Measurements from ENCODE around the gene CLDN14. TPM values are rescaled to one million over a fixed set of nuclear protein-coding genes. Genes with fewer than 3 reads are reported as not detected.

Gene CLDN14
- total and polyA plus RNA-seq, 2 donors (not counting 1 experiment from before 2014, with no cell fraction given), result 0.39 TPM; not detected in 1

- no peak overlapping the region for H3K27ac Mint-ChIP-seq
- WGBS (ENCODE audit: insufficient coverage), result 64% methylated on average over 4 of the region's 6 CpGs
These were observed 5.3 kb downstream of the CLDN14 start for GRCh38 chr21:36474591-36474990.

GRCh38 chr21:36473203-36473602 is 6.7 kb downstream of the CLDN14 start:
- ATAC-seq (ENCODE audit: low read depth), result no peak
- H3K27ac ChIP-seq (ENCODE audit: low read length in 2 of 2), result no peak overlapping the region
- Mint-ChIP-seq H3K27ac (no peak overlapping the region), H3K27me3 (peaks cover 9% of the 10 kb centered on the region), H3K4me1 (no peaks in the 10 kb centered on the region), H3K4me3 (no peak overlapping the region), H3K9me3 (ENCODE audit: insufficient read depth) (no peaks in the 10 kb centered on the region)
- POLR2A ChIA-PET, result no interaction called here
- no peaks in the 10 kb centered on the region for H3K79me2 ChIP-seq (ENCODE audit: control insufficient read depth, insufficient read depth, low read length)
- CTCF ChIA-PET, result interaction anchor here (1.2 kb wide), 1 partner anchor 32 kb away, joined by 3 read pairs; no protein-coding TSS in a partner anchor
- peaks cover 0 to 11% (median 0%) of the 10 kb centered on the region in 3 donors for H3K9me3 ChIP-seq (ENCODE audit: control extremely low read depth in 1 of 3, control insufficient read depth in 2 of 3, insufficient read depth in 1 of 3, low read length in 2 of 3)
- H3K4me3 ChIP-seq (ENCODE audit: control extremely low read depth in 1 of 5, extremely low read depth in 1 of 5, insufficient read depth in 1 of 5, low read depth in 2 of 5, low read length in 4 of 5), result no peak overlapping the region
- no peaks in the 10 kb centered on the region for H3K27me3 ChIP-seq (replicated peaks in 1 of 4; ENCODE audit: control extremely low read depth in 1 of 4, control insufficient read depth in 3 of 4, insufficient read depth in 4 of 4, low read length in 3 of 4)
- no peak overlapping the region for H3K9ac ChIP-seq (ENCODE audit: low read length)
- no peak for DNase-seq
- no peak overlapping the region for H2AFZ ChIP-seq (ENCODE audit: insufficient read depth, low read depth, low read length, poor library complexity, severe bottlenecking)
- H4K20me1 ChIP-seq (ENCODE audit: control insufficient read depth, insufficient read depth, low read length, poor library complexity, severe bottlenecking), result no peaks in the 10 kb centered on the region
- no peaks in the 10 kb centered on the region for H3K36me3 ChIP-seq (replicated peaks in 1 of 2; ENCODE audit: control extremely low read depth in 1 of 2, control insufficient read depth in 1 of 2, extremely low read depth in 1 of 2, insufficient read depth in 2 of 2, low read length in 1 of 2)
- TF ChIP-seq EZH2 (IDR thresholded peaks at IDR 0.05; ENCODE audit: borderline replicate concordance, insufficient read depth, low read depth, low read length, poor library complexity, severe bottlenecking) (no peak), CTCF (IDR thresholded peaks at IDR 0.05) (no peak)
- no peaks in the 10 kb centered on the region for H3K4me1 ChIP-seq (ENCODE audit: control insufficient read depth in 2 of 2, insufficient read depth in 2 of 2, low read length in 2 of 2)
- H3K4me2 ChIP-seq (replicated peaks; ENCODE audit: low read depth, low read length, poor library complexity, severe bottlenecking), result no peak overlapping the region
- intact Hi-C loops (cut with micrococcal nuclease), result no loop called here
- WGBS (ENCODE audit: insufficient coverage), result no CpG with 5 or more reads among the region's 1 CpG

More at GRCh38 chr21:36474591-36474990, 5.3 kb downstream of the CLDN14 start:
- Histone ChIP-seq H3K27ac (ENCODE audit: low read length in 2 of 2) (no peak overlapping the region), H3K9me3 (ENCODE audit: control extremely low read depth in 1 of 3, control insufficient read depth in 2 of 3, insufficient read depth in 1 of 3, low read length in 2 of 3) (peaks cover 0 to 11% (median 0%) of the 10 kb centered on the region in 3 donors), H3K4me3 (ENCODE audit: control extremely low read depth in 1 of 5, extremely low read depth in 1 of 5, insufficient read depth in 1 of 5, low read depth in 2 of 5, low read length in 4 of 5) (no peak overlapping the region), H2AFZ (ENCODE audit: insufficient read depth, low read depth, low read length, poor library complexity, severe bottlenecking) (no peak overlapping the region), H3K4me2 (replicated peaks; ENCODE audit: low read depth, low read length, poor library complexity, severe bottlenecking) (no peak overlapping the region), H3K4me1 (ENCODE audit: control insufficient read depth in 2 of 2, insufficient read depth in 2 of 2, low read length in 2 of 2) (no peaks in the 10 kb centered on the region), H3K9ac (ENCODE audit: low read length) (no peak overlapping the region), H3K79me2 (ENCODE audit: control insufficient read depth, insufficient read depth, low read length) (no peaks in the 10 kb centered on the region), H3K36me3 (replicated peaks in 1 of 2; ENCODE audit: control extremely low read depth in 1 of 2, control insufficient read depth in 1 of 2, extremely low read depth in 1 of 2, insufficient read depth in 2 of 2, low read length in 1 of 2) (no peaks in the 10 kb centered on the region), H3K27me3 (replicated peaks in 1 of 4; ENCODE audit: control extremely low read depth in 1 of 4, control insufficient read depth in 3 of 4, insufficient read depth in 4 of 4, low read length in 3 of 4) (no peaks in the 10 kb centered on the region), H4K20me1 (ENCODE audit: control insufficient read depth, insufficient read depth, low read length, poor library complexity, severe bottlenecking) (no peaks in the 10 kb centered on the region)
- ATAC-seq (ENCODE audit: low read depth), result no peak
- ChIA-PET POLR2A (no interaction called here), CTCF (interaction anchor here (1.2 kb wide), 1 partner anchor 31 kb away, joined by 3 read pairs; no protein-coding TSS in a partner anchor)
- no peaks in the 10 kb centered on the region for H3K4me1 Mint-ChIP-seq
- H3K9me3 Mint-ChIP-seq (ENCODE audit: insufficient read depth), result no peaks in the 10 kb centered on the region
- DNase-seq, result no peak
- peaks cover 9% of the 10 kb centered on the region for H3K27me3 Mint-ChIP-seq
- no peak overlapping the region for H3K4me3 Mint-ChIP-seq
- intact Hi-C loops (cut with micrococcal nuclease), result no loop called here
- TF ChIP-seq EZH2 (IDR thresholded peaks at IDR 0.05; ENCODE audit: borderline replicate concordance, insufficient read depth, low read depth, low read length, poor library complexity, severe bottlenecking), result no peak
